HCT116 (cell line): Measurements from ENCODE around the gene STK40. TPM values are rescaled to one million over a fixed set of nuclear protein-coding genes. Genes with fewer than 3 reads are reported as not detected.

Experiments
- ATAC-seq: fragments of 200-7000 bp; cut with Tn5 transposase; 2 replicates; pipeline ENCODE4 v1.9.1; 2020; ENCODE audit warnings: mild to moderate bottlenecking, moderate library complexity
- BruUV-seq: library from RNA; stranded (reverse); fragments of 400-500 nt; replicated peaks from 2 replicates; lab custom pipeline; 2021; lab: Mats Ljungman, UMichigan
- CTCF ChIA-PET: fragments of 300-600 bp; sonication (Branson Sonifier 250); formaldehyde crosslinking; loops from one replicate; lab custom pipeline; 2021; ENCODE audit warnings: antibody characterized with exemption; lab: Charles Lee
- POLR2A ChIA-PET: fragments of 300-600, 350-600 bp; sonication (Branson Sonifier 250); formaldehyde crosslinking; loops from one replicate; lab custom pipeline; 2021; ENCODE audit warnings: antibody characterized with exemption; lab: Charles Lee
- RAD21 ChIA-PET, 2 experiments: fragments of 300-600 bp; sonication (Branson Sonifier 250); formaldehyde crosslinking; loops; one replicate each; lab custom pipeline; 2023; ENCODE audit warnings: low total read pairs in 2 of 2; ENCODE audit not compliant: uncharacterized antibody in 2 of 2, unreplicated experiment in 2 of 2, low non-redundant PET in 1 of 2; lab: Charles Lee
- DNase-seq: peaks from one replicate; pipeline ENCODE4 v3.0.0-alpha.2; 2010; ENCODE audit warnings: low read depth, low spot score
- H2AFZ ChIP-seq: fragments of 200-600 bp; shearing (Covaris generic), sonication (generic); 2 replicates; pipeline ENCODE4 v1.6.1; 2017; ENCODE audit warnings: low read depth, mixed run types, mixed read lengths, antibody characterized with exemption, low read length; ENCODE audit not compliant: poor library complexity, severe bottlenecking
- H3K27ac ChIP-seq: 2 replicates; pipeline ENCODE4 v1.5.1; 2012; ENCODE audit warnings: low read depth, low read length
- H3K27me3 ChIP-seq: fragments of 200-600 bp; sonication (generic); 2 replicates; pipeline ENCODE4 v1.6.1; 2016; ENCODE audit warnings: mixed run types, low read length, mixed read lengths; ENCODE audit not compliant: insufficient read depth
- H3K36me3 ChIP-seq, 2 experiments: fragments of 200-500 bp in 1 of 2; fragments of 200-600 bp in 1 of 2; sonication (Bioruptor generic) in 1 of 2; sonication (generic) in 1 of 2; 2 replicates each; pipeline versions ENCODE4 v1.5.1 to v1.6.1; 2014 to 2016; ENCODE audit warnings: low read length in 2 of 2, inconsistent platforms in 1 of 2, mixed read lengths in 1 of 2, mixed run types in 1 of 2; ENCODE audit not compliant: insufficient read depth in 2 of 2, control insufficient read depth in 1 of 2
- H3K4me1 ChIP-seq, 2 experiments: fragments of 200-600 bp in 1 of 2; sonication (generic) in 1 of 2; 2 replicates each; pipeline versions ENCODE4 v1.5.1 to v1.6.1; 2012 to 2017; ENCODE audit warnings: low read length in 2 of 2, inconsistent platforms in 1 of 2, mild to moderate bottlenecking in 1 of 2, mixed read lengths in 1 of 2, mixed run types in 1 of 2, moderate library complexity in 1 of 2; ENCODE audit not compliant: insufficient read depth in 2 of 2, control insufficient read depth in 1 of 2
- H3K4me2 ChIP-seq: fragments of 200-600 bp; sonication (generic); 2 replicates; pipeline ENCODE4 v1.6.1; 2017; ENCODE audit warnings: mixed run types, low read length, mixed read lengths
- H3K4me3 ChIP-seq, 2 experiments: fragments of 200-600 bp in 1 of 2; sonication (generic) in 1 of 2; replicated peaks in 1 of 2; 2 replicates each; pipeline ENCODE4 v1.5.1; 2011 to 2016; ENCODE audit warnings: low read length in 2 of 2, control low read depth in 1 of 2, low read depth in 1 of 2, mild to moderate bottlenecking in 1 of 2, mixed read lengths in 1 of 2, mixed run types in 1 of 2
- H3K79me2 ChIP-seq: fragments of 200-600 bp; sonication (generic); 2 replicates; pipeline ENCODE4 v1.6.1; 2017; ENCODE audit warnings: mild to moderate bottlenecking, mixed run types, low read length, moderate library complexity, mixed read lengths; ENCODE audit not compliant: insufficient read depth
- H3K9ac ChIP-seq: fragments of 200-600 bp; sonication (generic); 2 replicates; pipeline ENCODE4 v1.6.1; 2016; ENCODE audit warnings: low read length, mixed read lengths
- H3K9me2 ChIP-seq: fragments of 200-600 bp; sonication (generic), shearing (Covaris generic); 2 replicates; pipeline ENCODE4 v1.6.1; 2017; ENCODE audit warnings: mixed run types, mild to moderate bottlenecking, moderate library complexity; ENCODE audit not compliant: insufficient read depth
- H3K9me3 ChIP-seq, 2 experiments: fragments of 200-500 bp in 1 of 2; fragments of 200-600 bp in 1 of 2; sonication (Bioruptor generic) in 1 of 2; sonication (generic) in 1 of 2; 2 replicates each; pipeline ENCODE4 v1.6.1; 2014 to 2017; ENCODE audit warnings: low read length in 2 of 2, mixed read lengths in 2 of 2, inconsistent platforms in 1 of 2, low read depth in 1 of 2, mild to moderate bottlenecking in 1 of 2, mixed run types in 1 of 2, moderate library complexity in 1 of 2; ENCODE audit not compliant: control insufficient read depth in 1 of 2, insufficient read depth in 1 of 2
- H4K20me1 ChIP-seq: fragments of 200-600 bp; sonication (generic), shearing (Covaris generic); 2 replicates; pipeline ENCODE4 v1.6.1; 2017; ENCODE audit warnings: mixed run types, mild to moderate bottlenecking, moderate library complexity; ENCODE audit not compliant: insufficient read depth
- CBX3 ChIP-seq: IDR thresholded peaks from 2 replicates; pipeline ENCODE4 v1.6.1; 2012; ENCODE audit warnings: low read depth
- EGR1 ChIP-seq: IDR thresholded peaks from 2 replicates; pipeline ENCODE4 v1.6.1; 2012; ENCODE audit warnings: low read depth
- FOSL1 ChIP-seq: IDR thresholded peaks from 2 replicates; pipeline ENCODE4 v1.6.1; 2012; ENCODE audit warnings: low read depth
- POLR2AphosphoS5 ChIP-seq: IDR thresholded peaks from 2 replicates; pipeline ENCODE4 v1.6.1; 2011; ENCODE audit warnings: mild to moderate bottlenecking, low read depth, low read length, moderate library complexity
- RAD21 ChIP-seq: IDR thresholded peaks from 2 replicates; pipeline ENCODE4 v1.6.1; 2012; ENCODE audit warnings: low read depth, mild to moderate bottlenecking
- ZFX ChIP-seq: fragments of 450-650 bp; IDR thresholded peaks from 2 replicates; pipeline ENCODE4 v1.6.1; 2017
- ZNF274 ChIP-seq: fragments of 200-500 bp; sonication (Bioruptor generic); IDR thresholded peaks from 2 replicates; pipeline ENCODE4 v1.6.1; 2014; ENCODE audit warnings: mild to moderate bottlenecking, low read depth, low read length, inconsistent platforms
- intact Hi-C: fragments of 100-400 bp; cut with micrococcal nuclease; formaldehyde crosslinking; loops from 2 replicates; pipeline ENCODE4 v1.10.0; 2022
- total RNA-seq: library from RNA; stranded (reverse); gene quantifications from one replicate; pipeline ENCODE4 v1.2.1, GENCODE V29; 2021; ENCODE audit not compliant: unreplicated experiment
- TF ChIP-seq, protein P1 (sequence below): IDR thresholded peaks from 2 replicates; pipeline ENCODE4 v1.6.1; 2012

Gene STK40
- total RNA-seq, 1 experiment from 2014 or later = 33.9 TPM

- H3K9ac ChIP-seq = no peak overlapping the region
- no peaks in the 10 kb centered on the region for H3K9me2 ChIP-seq
- no peak overlapping the region for H2AFZ ChIP-seq
- intact Hi-C loops = loop anchor here (1.0 kb wide), 1 partner anchor 80 kb away; no protein-coding TSS in a partner anchor
- H3K79me2 ChIP-seq = no peaks in the 10 kb centered on the region
- peaks cover 0 to 6% of the 10 kb centered on the region in 2 experiments; a peak in 1 of 4 replicates for H3K4me1 ChIP-seq
- H3K4me3 ChIP-seq = no peak overlapping the region
- H4K20me1 ChIP-seq = no peaks in the 10 kb centered on the region
- BruUV-seq = no TSS peak
- H3K9me3 ChIP-seq = no peaks in the 10 kb centered on the region
- peaks cover 5% of the 10 kb centered on the region in 2 experiments; a peak in 2 of 4 replicates for H3K36me3 ChIP-seq
- TF ChIP-seq POLR2AphosphoS5 (no peak; the same call in 1 of the 2 replicates), ZNF274 (no peak), RAD21 (no peak), ZFX (no peak), EGR1 (no peak)
- TF ChIP-seq, protein P1, sequence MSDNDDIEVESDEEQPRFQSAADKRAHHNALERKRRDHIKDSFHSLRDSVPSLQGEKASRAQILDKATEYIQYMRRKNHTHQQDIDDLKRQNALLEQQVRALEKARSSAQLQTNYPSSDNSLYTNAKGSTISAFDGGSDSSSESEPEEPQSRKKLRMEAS = no peak
- TF ChIP-seq, all 23 proteins: peak for 0
- H3K4me2 ChIP-seq = no peak overlapping the region
- ChIA-PET CTCF (interaction anchor here (0.6 to 1.9 kb wide), 6 partner anchors 9 to 192 kb away, joined by 3 to 8 read pairs (median 6); partner anchors contain the start of gene TRAPPC3), POLR2A (no interaction called here), RAD21 (interaction anchor here (0.6 to 1.0 kb wide), 2 partner anchors 59 to 77 kb away, joined by 3 to 4 read pairs; no protein-coding TSS in a partner anchor)
- no peaks in the 10 kb centered on the region for H3K27me3 ChIP-seq
- H3K27ac ChIP-seq = no peak overlapping the region
- no peak for DNase-seq
- ATAC-seq = no peak
Observed at GRCh38 chr1:36341626-36342320, 44.0 kb downstream of the STK40 start.

- H3K36me3 ChIP-seq = peaks cover 0 to 5% of the 10 kb centered on the region in 2 experiments; a peak in 1 of 4 replicates
Observed at GRCh38 chr1:36339615-36340014, 46.1 kb downstream of the STK40 start.

More at GRCh38 chr1:36339615-36340014, 46.1 kb downstream of the STK40 start:
- peaks cover 0 to 6% of the 10 kb centered on the region in 2 experiments; a peak in 1 of 4 replicates for H3K4me1 ChIP-seq
- no peak for TF ChIP-seq ZFX
- TF ChIP-seq CBX3 = no peak
- TF ChIP-seq FOSL1 = no peak
- TF ChIP-seq, protein P1 = no peak
- TF ChIP-seq RAD21 = no peak
- TF ChIP-seq, all 23 proteins: peak for 0
- H3K4me2 ChIP-seq = no peak overlapping the region
- H4K20me1 ChIP-seq = no peaks in the 10 kb centered on the region
- BruUV-seq = TSS peak; percentile 27
- ATAC-seq (no peak), DNase-seq (no peak)
- no peaks in the 10 kb centered on the region for H3K79me2 ChIP-seq
- no peak overlapping the region for H3K9ac ChIP-seq
- H3K9me3 ChIP-seq = no peaks in the 10 kb centered on the region
- no peak overlapping the region for H3K27ac ChIP-seq
- ChIA-PET CTCF (no interaction called here), POLR2A (no interaction called here), RAD21 (no interaction called here)
- H3K4me3 ChIP-seq = no peak overlapping the region
- intact Hi-C loops = no loop called here
- H3K27me3 ChIP-seq = no peaks in the 10 kb centered on the region
- no peaks in the 10 kb centered on the region for H3K9me2 ChIP-seq
- H2AFZ ChIP-seq = no peak overlapping the region
